HepG2 (cell line): ENCODE measurements around the gene ARHGAP29. TPM values are rescaled to one million over a fixed set of nuclear protein-coding genes. Genes with fewer than 3 reads are reported as not detected.

Source experiments
- ATAC-seq: fragments of 200-7000 bp; cut with Tn5 transposase; 3 replicates; pipeline ENCODE4 v1.9.1; 2020; ENCODE audit warnings: mild to moderate bottlenecking, moderate library complexity
- BruUV-seq: library from RNA; stranded (reverse); fragments of 400-500 nt; replicated peaks from 2 replicates; lab custom pipeline; 2021; lab: Mats Ljungman, UMichigan
- CTCF ChIA-PET: fragments of 300-600 bp; formaldehyde crosslinking; extraction: SDS; loops from one replicate; lab custom pipeline; 2021; ENCODE audit warnings: low total read pairs, inconsistent platforms, low intra/inter-chr PET ratio; lab: Yijun Ruan, JAX
- POLR2A ChIA-PET: fragments of 350-600 bp; sonication (Branson Sonifier 250); formaldehyde crosslinking; loops from one replicate; lab custom pipeline; 2020; ENCODE audit warnings: antibody characterized with exemption, inconsistent platforms; lab: Yijun Ruan, JAX
- DNase-seq: peaks from one replicate; pipeline ENCODE4 v3.0.0-alpha.2; 2015; ENCODE audit warnings: low spot score
- FAIRE-seq: peaks from 3 replicates; lab custom pipeline; 2011; peaks lifted over from hg19 to GRCh38; lab: Jason Lieb, UNC
- H2AFZ ChIP-seq: one replicate; pipeline ENCODE4 v1.6.1; 2011; ENCODE audit warnings: low read length, inconsistent platforms
- H3K27ac ChIP-seq: fragments of 300-600 bp; 3 replicates; pipeline ENCODE4 v1.8.0; 2011; ENCODE audit warnings: mixed run types, mild to moderate bottlenecking, mixed read lengths, low read length, inconsistent platforms; ENCODE audit not compliant: insufficient read depth; ENCODE audit errors: extremely low read length
- H3K27me3 ChIP-seq, 2 experiments: fragments of 200-600 bp in 1 of 2; 2 replicates in 1 of 2; 3 replicates in 1 of 2; pipeline versions ENCODE4 v1.6.0 to v1.8.0; 2011; ENCODE audit warnings: low read length in 2 of 2, mild to moderate bottlenecking in 2 of 2, moderate library complexity in 2 of 2, inconsistent platforms in 1 of 2; ENCODE audit not compliant: insufficient read depth in 2 of 2, control insufficient read depth in 1 of 2
- H3K36me3 ChIP-seq, 2 experiments: fragments of 200-600 bp in 1 of 2; replicated peaks in 1 of 2; 2 replicates in 1 of 2; 3 replicates in 1 of 2; pipeline versions ENCODE4 v1.5.1 to v1.8.0; 2011; ENCODE audit warnings: low read length in 2 of 2, inconsistent platforms in 1 of 2; ENCODE audit not compliant: insufficient read depth in 2 of 2, control insufficient read depth in 1 of 2
- H3K4me1 ChIP-seq: 2 replicates; pipeline ENCODE4 v1.5.1; 2012; ENCODE audit warnings: low read length, inconsistent platforms; ENCODE audit not compliant: insufficient read depth
- H3K4me2 ChIP-seq: 2 replicates; pipeline ENCODE4 v1.6.0; 2011; ENCODE audit warnings: low read depth, low read length, inconsistent platforms
- H3K4me3 ChIP-seq, 3 experiments: fragments of 200-600 bp in 1 of 3; sonication (generic), shearing (Covaris generic) in 1 of 3; replicated peaks in 1 of 3; 2 replicates each; pipeline ENCODE4 v1.5.1; 2011 to 2016; ENCODE audit warnings: low read length in 3 of 3, inconsistent platforms in 2 of 3, low read depth in 2 of 3, mild to moderate bottlenecking in 2 of 3, control low read depth in 1 of 3, mixed read lengths in 1 of 3; ENCODE audit not compliant: insufficient read depth in 1 of 3
- H3K79me2 ChIP-seq: one replicate; pipeline ENCODE4 v1.6.1; 2011; ENCODE audit warnings: low read length, inconsistent platforms; ENCODE audit not compliant: insufficient read depth
- H3K9ac ChIP-seq: 2 replicates; pipeline ENCODE4 v1.6.0; 2011; ENCODE audit warnings: mild to moderate bottlenecking, low read depth, low read length, inconsistent platforms; ENCODE audit not compliant: insufficient read depth
- H3K9me3 ChIP-seq: 2 replicates; pipeline ENCODE4 v1.5.1; 2012; ENCODE audit warnings: mild to moderate bottlenecking, low read length
- H4K20me1 ChIP-seq: 2 replicates; pipeline ENCODE4 v1.6.0; 2011; ENCODE audit warnings: inconsistent platforms, mild to moderate bottlenecking, low read length, moderate library complexity; ENCODE audit not compliant: insufficient read depth
- ARID2 ChIP-seq: sonication (generic); formaldehyde crosslinking; IDR thresholded peaks from 2 replicates; pipeline ENCODE4 v1.8.1; 2022; ENCODE audit warnings: mild to moderate bottlenecking, missing genetic modification reagents, borderline replicate concordance
- ATF2 ChIP-seq: sonication (generic); formaldehyde crosslinking; IDR thresholded peaks from 2 replicates; pipeline ENCODE4 v1.4.0; 2020; ENCODE audit warnings: missing genetic modification reagents
- CBX5 ChIP-seq: sonication (generic); formaldehyde crosslinking; IDR thresholded peaks from 2 replicates; pipeline ENCODE4 v1.4.0; 2020; ENCODE audit warnings: missing genetic modification reagents, borderline replicate concordance
- HNF4G ChIP-seq, 2 experiments: sonication (generic) in 1 of 2; formaldehyde crosslinking in 1 of 2; IDR thresholded peaks; 2 replicates each; pipeline versions ENCODE4 v1.4.0 to v1.6.1; 2011 to 2020; ENCODE audit warnings: borderline replicate concordance in 2 of 2, low read depth in 2 of 2, mild to moderate bottlenecking in 2 of 2, low read length in 1 of 2, missing genetic modification reagents in 1 of 2, moderate library complexity in 1 of 2
- MTERF4 ChIP-seq: sonication (generic); formaldehyde crosslinking; IDR thresholded peaks from 2 replicates; pipeline ENCODE4 v1.8.0; 2023; ENCODE audit warnings: mild to moderate bottlenecking, missing genetic modification reagents
- MXI1 ChIP-seq: IDR thresholded peaks from 3 replicates; pipeline ENCODE4 v1.6.1; 2012; ENCODE audit warnings: low read depth, low read length, inconsistent platforms, borderline replicate concordance
- NCOR1 ChIP-seq: fragments of 200-600 bp; sonication (generic); IDR thresholded peaks from 2 replicates; pipeline ENCODE4 v1.7.0; 2017; ENCODE audit warnings: antibody characterized with exemption, low read length, borderline replicate concordance
- PCBP1 ChIP-seq: fragments of 200-400 bp; formaldehyde crosslinking; IDR thresholded peaks from 2 replicates; pipeline ENCODE4 v1.6.1; 2017; ENCODE audit warnings: mild to moderate bottlenecking, low read depth, low read length, borderline replicate concordance
- RFXAP ChIP-seq: sonication (generic); formaldehyde crosslinking; IDR thresholded peaks from 2 replicates; pipeline ENCODE4 v1.4.0; 2020; ENCODE audit warnings: missing genetic modification reagents, borderline replicate concordance
- SP140L ChIP-seq: sonication (generic); formaldehyde crosslinking; IDR thresholded peaks from 2 replicates; pipeline ENCODE4 v1.4.0; 2020; ENCODE audit warnings: missing genetic modification reagents, borderline replicate concordance
- TEF ChIP-seq: sonication (generic); formaldehyde crosslinking; IDR thresholded peaks from 2 replicates; pipeline ENCODE4 v1.5.0; 2020; ENCODE audit warnings: missing genetic modification reagents
- TFAP4 ChIP-seq: sonication (generic); IDR thresholded peaks from 2 replicates; pipeline ENCODE4 v1.6.1; 2016; ENCODE audit warnings: low read depth, borderline replicate concordance
- ZNF292 ChIP-seq: sonication (generic); formaldehyde crosslinking; IDR thresholded peaks from 2 replicates; pipeline ENCODE4 v1.8.1; 2022; ENCODE audit warnings: mild to moderate bottlenecking, low read depth, missing genetic modification reagents, borderline replicate concordance
- ZNF558 ChIP-seq: sonication (generic); formaldehyde crosslinking; IDR thresholded peaks from 2 replicates; pipeline ENCODE4 v1.9.0; 2022; ENCODE audit warnings: mild to moderate bottlenecking, missing genetic modification reagents, borderline replicate concordance
- ZNF772 ChIP-seq: sonication (generic); formaldehyde crosslinking; IDR thresholded peaks from 2 replicates; pipeline ENCODE4 v1.5.0; 2020; ENCODE audit warnings: mild to moderate bottlenecking, missing genetic modification reagents
- WGBS: methylation state at CpG from one replicate; pipeline ENCODE4 v1.1.6; 2017; ENCODE audit warnings: low lambda C conversion rate; 5-methylcytosine and 5-hydroxymethylcytosine counted together
- in situ Hi-C: cut with HindIII; loops from 2 replicates; pipeline ENCODE4 v1.10.0; 2017; ENCODE audit warnings: low pct_unique_long_range_greater_than_20kb; ENCODE audit not compliant: extremely low pct_ligation_motif_present
- intact Hi-C: fragments of 100-400 bp; cut with micrococcal nuclease; formaldehyde crosslinking; loops from one replicate; pipeline ENCODE4 v1.10.0; 2022; ENCODE audit not compliant: unreplicated experiment
- polyA plus RNA-seq, 8 experiments: library from polyadenylated mRNA; depleted of rRNA in 3 of 8; stranded (reverse) in 7 of 8; unstranded in 1 of 8; fragments of >200 nt; fragmentation: Illumina TruSeq in 4 of 8; extraction: Trizol in 4 of 8; gene quantifications; 2 replicates each; pipeline versions ENCODE4 v1.2.1 to v1.2.3, GENCODE V29; 2011 to 2016; ENCODE audit warnings: low read depth in 4 of 8, missing spikeins in 1 of 8, mixed read lengths in 1 of 8; ENCODE audit not compliant: insufficient read depth in 1 of 8
- total RNA-seq, 5 experiments: library from RNA; depleted of rRNA; stranded (reverse); fragments of >200 nt; fragmentation: Illumina TruSeq; extraction: Trizol; gene quantifications; 2 replicates each; pipeline ENCODE4 v1.2.3, GENCODE V29; 2016; ENCODE audit warnings: low read depth in 1 of 5

Gene ARHGAP29
- total and polyA plus RNA-seq, 2 of the 13 experiments (the other 11 are each of a cell fraction or from before 2014, with no cell fraction given) = 12.8 to 18.3 TPM

GRCh38 chr1:94125551-94126514 is 111.6 kb downstream of the ARHGAP29 start:
- in situ Hi-C loops = no loop called here
- H3K79me2 ChIP-seq = no peaks in the 10 kb centered on the region
- H3K27ac ChIP-seq = peak overlapping the region; percentile 78
- peaks cover 54% of the 10 kb centered on the region for H3K4me1 ChIP-seq
- no TSS peak for BruUV-seq
- peak overlapping the region; percentile 0 for H2AFZ ChIP-seq
- 17% methylated on average over 6 of the region's 6 CpGs for WGBS
- ATAC-seq (peak; percentile 97), FAIRE-seq (peak; percentile 84), DNase-seq (peak; percentile 96)
- H3K4me3 ChIP-seq = peak overlapping the region; percentile 23 to 40 (median 25); a peak in 5 of 6 replicates
- H3K27me3 ChIP-seq = no peaks in the 10 kb centered on the region
- peak overlapping the region; percentile 76 for H3K4me2 ChIP-seq
- peak overlapping the region; percentile 35 for H3K9ac ChIP-seq
- H3K36me3 ChIP-seq = no peaks in the 10 kb centered on the region
- ChIA-PET POLR2A (interaction anchor here (0.6 to 2.6 kb wide), 5 partner anchors 10 to 111 kb away, joined by 3 to 24 read pairs (median 11); partner anchors contain the start of gene ARHGAP29), CTCF (no interaction called here)
- H3K9me3 ChIP-seq = no peaks in the 10 kb centered on the region
- intact Hi-C loops = loop anchor here (2.0 to 5.0 kb wide), 2 partner anchors 57 to 111 kb away; partner anchors contain the start of gene ARHGAP29
- no peaks in the 10 kb centered on the region for H4K20me1 ChIP-seq
- TF ChIP-seq TEF (CRISPR knock-in tag) (0 out of 2 replicates have a peak, but pooled peaks have one; percentile 36), CBX5 (CRISPR knock-in tag) (peak; percentile 74; the same call in 1 of the 2 replicates), ATF2 (CRISPR knock-in tag) (peak; percentile 56; the same call in 1 of the 2 replicates), MXI1 (no peak), ZNF292 (CRISPR knock-in tag) (peak; percentile 83; the same call in 1 of the 2 replicates), MTERF4 (no peak), ZNF772 (CRISPR knock-in tag) (peak; percentile 59; the same call in 1 of the 2 replicates), RFXAP (CRISPR knock-in tag) (0 out of 2 replicates have a peak, but pooled peaks have one; percentile 47), HNF4G (IDR thresholded peaks at IDR 0.05; ENCODE audit: borderline replicate concordance, low read depth, low read length) (no peak), HNF4G (CRISPR knock-in tag; IDR thresholded peaks at IDR 0.05; ENCODE audit: borderline replicate concordance, low read depth) (no peak), PCBP1 (no peak), TFAP4 (peak; percentile 89), ARID2 (CRISPR knock-in tag) (0 out of 2 replicates have a peak, but pooled peaks have one; percentile 34), SP140L (peak; percentile 23; the same call in 1 of the 2 replicates), NCOR1 (peak; percentile 82; the same call in 1 of the 2 replicates), ZNF558 (no peak)
